HL-60 (cell line): ENCODE data around the gene DAGLA.

ENCODE experiments used
- DNase-seq, 2 experiments: peaks; one replicate each; pipeline ENCODE4 v3.0.0-alpha.2; 2010 to 2020; ENCODE audit warnings: low read depth in 1 of 2, low spot score in 1 of 2
- H3K27ac ChIP-seq: fragments of 250-450 bp; sonication (Bioruptor Pico); replicated peaks from 2 replicates; pipeline ENCODE4 v1.5.1; 2020; ENCODE audit warnings: mild to moderate bottlenecking, moderate library complexity
- H3K27me3 ChIP-seq: fragments of 250-450 bp; sonication (Bioruptor Pico); 2 replicates; pipeline ENCODE4 v1.5.1; 2021; ENCODE audit warnings: mild to moderate bottlenecking, moderate library complexity; ENCODE audit not compliant: insufficient read depth, poor library complexity, severe bottlenecking
- H3K4me3 ChIP-seq: replicated peaks from 2 replicates; pipeline ENCODE4 v1.5.1; 2011; ENCODE audit warnings: mild to moderate bottlenecking, control low read depth, low read length; ENCODE audit not compliant: insufficient read depth
- CTCF ChIP-seq: IDR thresholded peaks from one replicate; pipeline ENCODE4 v1.5.1; 2011; ENCODE audit warnings: low read length, control low read depth, inconsistent platforms; ENCODE audit not compliant: insufficient read depth
- GABPA ChIP-seq: IDR thresholded peaks from 2 replicates; pipeline ENCODE4 v1.6.1; 2012; ENCODE audit warnings: low read depth
- POLR2AphosphoS5 ChIP-seq: IDR thresholded peaks from 2 replicates; pipeline ENCODE4 v1.6.1; 2012; ENCODE audit warnings: low read depth
- REST ChIP-seq: IDR thresholded peaks from 2 replicates; pipeline ENCODE4 v1.6.1; 2012; ENCODE audit warnings: low read depth; ENCODE audit not compliant: insufficient replicate concordance
- SPI1 ChIP-seq: IDR thresholded peaks from 2 replicates; pipeline ENCODE4 v1.6.1; 2012; ENCODE audit warnings: low read depth, mild to moderate bottlenecking, borderline replicate concordance

The DAGLA gene

GRCh38 chr11:61775606-61776554 lies 95.7 kb downstream of the DAGLA start:
- DNase-seq = no peak
- Histone ChIP-seq H3K27ac (no peak overlapping the region), H3K4me3 (no peak overlapping the region), H3K27me3 (no peaks in the 10 kb centered on the region)
- TF ChIP-seq REST = no peak
- TF ChIP-seq POLR2AphosphoS5 = no peak
- no peak for TF ChIP-seq SPI1
- no peak for TF ChIP-seq CTCF
- no peak for TF ChIP-seq GABPA

GRCh38 chr11:61776561-61777075 lies 96.4 kb downstream of the DAGLA start:
- DNase-seq = peak in 1 of 2 experiments; percentile 82
- Histone ChIP-seq H3K4me3 (no peak overlapping the region), H3K27ac (no peak overlapping the region), H3K27me3 (no peaks in the 10 kb centered on the region)
- TF ChIP-seq REST (no peak), CTCF (peak; percentile 85), SPI1 (peak; percentile 13; the same call in 1 of the 2 replicates)

GRCh38 chr11:61777234-61778090 lies 97.3 kb downstream of the DAGLA start:
- H3K27me3 ChIP-seq = no peaks in the 10 kb centered on the region
- no peak overlapping the region for H3K27ac ChIP-seq
- peak; percentile 7 to 62 for DNase-seq
- H3K4me3 ChIP-seq = peak overlapping the region; percentile 21
- no peak for TF ChIP-seq GABPA
- TF ChIP-seq POLR2AphosphoS5 = no peak
- no peak for TF ChIP-seq CTCF
- no peak for TF ChIP-seq REST
- TF ChIP-seq SPI1 = no peak
